ENCODE measurements around the gene ARIH1.

- no peak for TF ChIP-seq SUZ12 (IDR thresholded peaks at IDR 0.05; ENCODE audit: unreplicated experiment)
- no peak for TF ChIP-seq POLR2A (IDR thresholded peaks at IDR 0.05; ENCODE audit: low read depth, low read length)
- no peak for TF ChIP-seq NFYB (IDR thresholded peaks at IDR 0.05; ENCODE audit: insufficient read depth, low read depth, low read length)
- no peak for TF ChIP-seq CTCF (IDR thresholded peaks at IDR 0.05 in 2 of 3, conservative IDR thresholded peaks at IDR 0.05 in 1 of 3; ENCODE audit: control insufficient read depth in 2 of 3, extremely low read depth in 1 of 3, insufficient read depth in 1 of 3, low read depth in 3 of 3, low read length in 3 of 3)
- no peak for TF ChIP-seq ZNF274 (IDR thresholded peaks at IDR 0.05; ENCODE audit: insufficient read depth, insufficient read length)
- no peak for TF ChIP-seq SMAD5 (IDR thresholded peaks at IDR 0.05; ENCODE audit: low read depth)
- TF ChIP-seq REST (IDR thresholded peaks at IDR 0.05; ENCODE audit: low read depth, low read length): no peak
- TF ChIP-seq ZNF592 (IDR thresholded peaks at IDR 0.05): no peak
- no peak for TF ChIP-seq FOXK2 (IDR thresholded peaks at IDR 0.05)
- TF ChIP-seq NFXL1 (IDR thresholded peaks at IDR 0.05; ENCODE audit: borderline replicate concordance): no peak
- no peak for TF ChIP-seq BHLHE40 (IDR thresholded peaks at IDR 0.05; ENCODE audit: borderline replicate concordance in 1 of 2, low read depth in 2 of 2, low read length in 1 of 2)
- no peak for TF ChIP-seq BRCA1 (IDR thresholded peaks at IDR 0.05; ENCODE audit: low read depth, low read length)
- no peak for TF ChIP-seq NBN (IDR thresholded peaks at IDR 0.05)
Observed at GRCh38 chr15:72488558-72488957, 14.4 kb downstream of the ARIH1 start.

Measured in GM12878 (cell line).